ENCODE results near the gene DLEC1.

DNA sequence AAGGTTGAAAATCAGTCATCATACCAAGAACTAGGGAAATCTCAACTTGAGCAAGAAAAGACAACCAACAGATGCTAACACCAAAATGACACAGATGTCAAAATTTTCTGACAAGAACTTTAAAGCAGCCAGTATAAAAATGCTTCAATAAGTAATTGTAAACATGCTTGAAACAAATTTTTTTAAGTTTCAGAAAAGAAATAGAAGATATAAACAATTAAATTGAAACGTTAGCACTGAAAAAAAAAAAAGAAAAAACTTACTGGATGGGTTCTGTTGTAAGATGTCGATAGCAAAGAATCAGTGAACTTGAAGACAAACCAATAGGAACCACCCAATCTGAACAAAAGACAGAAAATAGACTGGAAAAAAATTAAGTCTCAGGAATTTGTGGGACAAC, 107.5 kb downstream of the DLEC1 start:
- TF ChIP-seq CTCF (IDR thresholded peaks at IDR 0.05; ENCODE audit: insufficient read depth, low read length, poor library complexity, severe bottlenecking) (no peak), EZH2phosphoT487 (conservative IDR thresholded peaks at IDR 0.05; ENCODE audit: low read length) (no peak)

Data from SU-DHL-6 (cell line).